Vagina (tissue), 2 donors: Measurements from ENCODE around the gene MDFIC. TPM values are rescaled to one million over a fixed set of nuclear protein-coding genes. Genes with fewer than 3 reads are reported as not detected.

Experiments used
- DNase-seq, 2 donors: peaks; one replicate each; pipeline ENCODE4 v3.0.0-alpha.2; 2017; ENCODE audit errors: extremely low spot score in 2 of 2
- H3K27ac ChIP-seq: fragments of 200-600 bp; sonication (generic); one replicate; pipeline ENCODE4 v1.5.1; 2019
- H3K27me3 ChIP-seq: fragments of 200-600 bp; sonication (generic); one replicate; pipeline ENCODE4 v1.5.1; 2019
- H3K36me3 ChIP-seq, 2 donors: fragments of 200-600 bp; sonication (generic); one replicate each; pipeline ENCODE4 v1.5.1; 2017 to 2019
- H3K4me1 ChIP-seq: fragments of 200-600 bp; sonication (generic); one replicate; pipeline ENCODE4 v1.5.1; 2019
- H3K4me3 ChIP-seq, 2 donors: fragments of 200-600 bp; sonication (generic); 1 replicate in 1 of 2; 2 replicates in 1 of 2; pipeline ENCODE4 v1.5.1; 2016 to 2019
- H3K9me3 ChIP-seq: fragments of 200-600 bp; sonication (generic); one replicate; pipeline ENCODE4 v1.5.1; 2019
- POLR2A ChIP-seq, 2 donors: fragments of 450-650 bp; IDR thresholded peaks; one replicate each; pipeline ENCODE4 v1.6.1; 2017; ENCODE audit warnings: antibody characterized with exemption in 2 of 2, mild to moderate bottlenecking in 2 of 2, moderate library complexity in 2 of 2
- POLR2AphosphoS5 ChIP-seq, 2 donors: sonication (generic); formaldehyde crosslinking; IDR thresholded peaks; one replicate each; pipeline ENCODE4 v1.9.0; 2017; ENCODE audit warnings: antibody characterized with exemption in 2 of 2, mild to moderate bottlenecking in 2 of 2, low read depth in 1 of 2; ENCODE audit not compliant: insufficient read depth in 1 of 2
- intact Hi-C: fragments of 100-400 bp; cut with DNase I; formaldehyde crosslinking; loops from one replicate; pipeline ENCODE4 v1.15.1; 2023
- total RNA-seq: library from RNA; depleted of rRNA; stranded (reverse); fragments of >200 nt; gene quantifications from one replicate; pipeline ENCODE4 v1.2.3, GENCODE V29; 2016
- TF ChIP-seq, protein P1 (sequence below), 3 experiments: fragments of 450-650 bp in 2 of 3; fragments of 200-600 bp in 1 of 3; sonication (generic) in 1 of 3; IDR thresholded peaks; one replicate each; pipeline ENCODE4 v1.5.1; 2017 to 2019; ENCODE audit warnings: antibody characterized with exemption in 3 of 3, mild to moderate bottlenecking in 2 of 3, moderate library complexity in 2 of 3

MDFIC gene
- total RNA-seq, 1 donor from 2014 or later = 27.7 TPM

DNA sequence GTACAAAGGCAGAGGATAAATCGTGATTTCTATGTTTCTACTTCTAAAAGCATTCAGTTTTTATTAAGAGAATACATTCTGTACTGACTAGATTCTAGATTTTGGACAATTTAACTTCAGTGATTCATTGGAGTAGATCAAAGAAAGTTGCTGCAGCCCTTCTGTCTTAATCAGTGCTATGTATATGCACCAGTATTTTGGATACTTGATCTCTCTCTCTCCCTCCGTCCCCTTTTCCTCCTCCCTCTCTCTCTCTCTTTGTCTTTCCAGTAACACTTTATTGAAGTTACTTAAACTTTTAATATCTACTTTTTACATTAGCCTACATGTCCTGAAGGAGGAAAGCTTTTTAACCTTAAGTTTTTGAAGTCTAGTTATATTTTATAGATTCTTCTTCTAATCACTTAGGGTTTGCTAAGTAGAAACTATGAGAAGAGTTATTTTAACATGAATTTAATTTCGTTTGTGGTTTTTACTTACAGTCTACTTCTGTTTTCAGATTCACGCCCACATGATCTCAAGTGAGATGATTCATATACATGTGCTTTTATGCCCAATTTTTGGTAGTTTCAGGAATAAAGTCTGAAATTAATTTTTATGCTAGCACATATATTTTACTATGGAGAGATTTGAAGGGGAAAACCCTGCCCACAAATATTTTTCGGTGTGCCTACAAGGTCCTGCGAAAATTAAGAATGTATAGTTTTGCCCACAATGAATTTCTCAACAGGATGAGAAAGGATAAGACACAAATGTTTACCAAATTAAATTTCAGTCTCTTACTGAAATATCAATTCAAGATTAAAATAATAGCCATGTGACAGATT, 9.1 kb downstream of the MDFIC start:
- peaks cover 35% of the 10 kb centered on the region for H3K4me1 ChIP-seq

DNA sequence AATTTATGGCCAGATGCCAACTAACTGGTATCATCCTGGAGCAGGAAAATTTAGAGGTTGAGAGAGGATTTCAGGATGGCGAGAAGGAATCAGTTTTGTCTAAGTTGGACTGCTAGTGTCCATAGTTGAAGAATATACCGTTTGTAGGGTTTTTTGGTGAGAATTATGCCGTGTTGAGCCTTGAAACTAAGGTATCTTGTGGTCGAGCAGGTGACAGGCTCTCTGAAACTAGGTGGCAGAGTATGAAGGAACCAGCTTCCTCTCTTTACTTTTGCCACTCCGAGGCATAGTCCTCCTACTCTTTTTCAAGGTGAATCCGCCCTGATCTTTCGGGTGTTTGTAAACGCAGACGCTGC, 9.7 kb downstream of the MDFIC start:
- peaks cover 35% of the 10 kb centered on the region for H3K4me1 ChIP-seq
- H3K4me3 ChIP-seq = no peak overlapping the region
- no peaks in the 10 kb centered on the region for H3K27me3 ChIP-seq
- no peaks in the 10 kb centered on the region for H3K36me3 ChIP-seq
- intact Hi-C loops = no loop called here
- TF ChIP-seq POLR2A (IDR thresholded peaks at IDR 0.05) (no peak), POLR2AphosphoS5 (IDR thresholded peaks at IDR 0.05; ENCODE audit: insufficient read depth in 1 of 2, low read depth in 1 of 2) (no peak)
- TF ChIP-seq, protein P1, sequence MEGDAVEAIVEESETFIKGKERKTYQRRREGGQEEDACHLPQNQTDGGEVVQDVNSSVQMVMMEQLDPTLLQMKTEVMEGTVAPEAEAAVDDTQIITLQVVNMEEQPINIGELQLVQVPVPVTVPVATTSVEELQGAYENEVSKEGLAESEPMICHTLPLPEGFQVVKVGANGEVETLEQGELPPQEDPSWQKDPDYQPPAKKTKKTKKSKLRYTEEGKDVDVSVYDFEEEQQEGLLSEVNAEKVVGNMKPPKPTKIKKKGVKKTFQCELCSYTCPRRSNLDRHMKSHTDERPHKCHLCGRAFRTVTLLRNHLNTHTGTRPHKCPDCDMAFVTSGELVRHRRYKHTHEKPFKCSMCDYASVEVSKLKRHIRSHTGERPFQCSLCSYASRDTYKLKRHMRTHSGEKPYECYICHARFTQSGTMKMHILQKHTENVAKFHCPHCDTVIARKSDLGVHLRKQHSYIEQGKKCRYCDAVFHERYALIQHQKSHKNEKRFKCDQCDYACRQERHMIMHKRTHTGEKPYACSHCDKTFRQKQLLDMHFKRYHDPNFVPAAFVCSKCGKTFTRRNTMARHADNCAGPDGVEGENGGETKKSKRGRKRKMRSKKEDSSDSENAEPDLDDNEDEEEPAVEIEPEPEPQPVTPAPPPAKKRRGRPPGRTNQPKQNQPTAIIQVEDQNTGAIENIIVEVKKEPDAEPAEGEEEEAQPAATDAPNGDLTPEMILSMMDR (IDR thresholded peaks at IDR 0.05) = no peak
- H3K9me3 ChIP-seq = no peaks in the 10 kb centered on the region
- DNase-seq = no peak
- no peak overlapping the region for H3K27ac ChIP-seq

More for the DNA sequence above, 9.1 kb downstream of the MDFIC start:
- Histone ChIP-seq H3K9me3 (no peaks in the 10 kb centered on the region), H3K27me3 (no peaks in the 10 kb centered on the region), H3K36me3 (no peaks in the 10 kb centered on the region), H3K4me3 (no peak overlapping the region), H3K27ac (no peak overlapping the region)
- DNase-seq = no peak
- TF ChIP-seq, protein P1 (IDR thresholded peaks at IDR 0.05) = no peak
- TF ChIP-seq POLR2AphosphoS5 (IDR thresholded peaks at IDR 0.05; ENCODE audit: insufficient read depth in 1 of 2, low read depth in 1 of 2) (no peak), POLR2A (IDR thresholded peaks at IDR 0.05) (no peak)
- intact Hi-C loops = no loop called here

DNA sequence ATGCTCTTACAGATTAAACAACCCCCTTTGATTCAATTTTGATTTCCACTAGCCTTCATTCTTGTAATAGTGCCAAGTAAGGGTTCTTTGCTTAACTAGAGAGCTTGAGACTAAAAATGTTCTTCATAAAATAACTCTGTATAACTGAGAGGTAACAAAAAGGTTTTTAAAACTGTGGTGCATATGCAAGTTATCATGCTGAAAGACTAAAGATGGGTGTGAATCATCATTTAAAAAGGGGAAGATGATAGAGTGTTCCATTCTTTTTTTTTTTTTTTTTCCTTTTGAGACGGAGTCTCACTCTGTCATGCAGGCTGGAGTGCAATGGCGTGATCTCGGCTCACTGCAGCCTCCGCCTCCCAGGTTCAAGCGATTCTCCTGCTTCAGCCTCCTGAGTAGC, 11.1 kb downstream of the MDFIC start:
- Histone ChIP-seq H3K9me3 (no peaks in the 10 kb centered on the region), H3K27me3 (no peaks in the 10 kb centered on the region), H3K4me3 (no peak overlapping the region), H3K4me1 (peaks cover 34% of the 10 kb centered on the region), H3K36me3 (no peaks in the 10 kb centered on the region), H3K27ac (no peak overlapping the region)
- intact Hi-C loops = no loop called here
- DNase-seq = no peak
- TF ChIP-seq POLR2A (IDR thresholded peaks at IDR 0.05) (no peak), POLR2AphosphoS5 (IDR thresholded peaks at IDR 0.05; ENCODE audit: insufficient read depth in 1 of 2, low read depth in 1 of 2) (no peak)
- TF ChIP-seq, protein P1 (IDR thresholded peaks at IDR 0.05) = no peak

DNA sequence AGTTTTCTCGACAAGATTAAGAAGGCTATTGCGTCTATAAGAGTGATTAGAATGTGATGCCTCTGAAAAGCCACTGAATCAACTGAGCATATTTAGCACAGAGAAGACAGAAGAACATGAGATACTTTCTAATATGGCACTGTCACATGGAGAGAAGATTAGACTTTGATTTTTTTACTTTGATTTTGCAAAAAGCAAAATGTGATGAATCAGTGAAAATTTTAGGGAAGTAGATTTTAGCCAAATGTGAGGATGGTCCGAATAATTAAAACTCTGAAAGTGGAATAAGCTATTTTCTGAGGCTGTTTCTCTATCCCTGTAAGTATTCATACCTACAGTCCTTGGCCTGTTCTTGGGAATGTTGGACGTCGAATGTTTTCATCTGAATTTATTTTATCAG, 11.8 kb downstream of the MDFIC start:
- intact Hi-C loops = no loop called here
- Histone ChIP-seq H3K27me3 (no peaks in the 10 kb centered on the region), H3K4me3 (no peak overlapping the region), H3K9me3 (no peaks in the 10 kb centered on the region), H3K36me3 (no peaks in the 10 kb centered on the region), H3K27ac (no peak overlapping the region), H3K4me1 (peaks cover 28% of the 10 kb centered on the region)
- no peak for DNase-seq
- no peak for TF ChIP-seq POLR2A (IDR thresholded peaks at IDR 0.05)
- no peak for TF ChIP-seq POLR2AphosphoS5 (IDR thresholded peaks at IDR 0.05; ENCODE audit: insufficient read depth in 1 of 2, low read depth in 1 of 2)
- TF ChIP-seq, protein P1 (IDR thresholded peaks at IDR 0.05) = no peak

DNA sequence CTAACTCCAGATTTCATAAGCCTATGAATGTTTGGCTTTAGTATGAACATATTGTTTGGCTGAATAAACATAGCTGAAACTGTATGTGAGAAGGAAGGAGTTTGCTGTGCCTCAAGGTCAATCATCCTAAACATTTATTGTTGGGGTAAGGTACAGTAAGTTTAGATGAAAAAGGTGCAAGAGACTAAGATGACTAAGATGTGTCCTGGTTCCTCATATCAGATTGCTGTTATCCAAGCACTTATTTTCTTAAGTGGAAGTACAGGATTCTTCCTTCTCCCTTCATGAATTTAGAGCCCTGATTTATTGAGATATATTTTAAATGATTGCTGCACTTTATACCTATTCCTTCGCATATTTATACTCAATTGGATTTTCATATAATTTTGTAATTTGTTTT, 12.2 kb downstream of the MDFIC start:
- TF ChIP-seq, protein P1 (IDR thresholded peaks at IDR 0.05) = no peak
- TF ChIP-seq POLR2A (IDR thresholded peaks at IDR 0.05) (no peak), POLR2AphosphoS5 (IDR thresholded peaks at IDR 0.05; ENCODE audit: insufficient read depth in 1 of 2, low read depth in 1 of 2) (no peak)
- Histone ChIP-seq H3K4me1 (peaks cover 27% of the 10 kb centered on the region), H3K27me3 (no peaks in the 10 kb centered on the region), H3K4me3 (no peak overlapping the region), H3K9me3 (no peaks in the 10 kb centered on the region), H3K36me3 (no peaks in the 10 kb centered on the region), H3K27ac (no peak overlapping the region)
- no peak for DNase-seq
- intact Hi-C loops = no loop called here
